HG03025 (cell line): ENCODE results near the gene NGDN.
"Not testable (repeated sequence)": the region's sequence is repeated elsewhere in the genome, so short reads cannot be mapped to it uniquely, and the experiment has no call there.

Experiments
- ATAC-seq: cut with Tn5 transposase; IDR thresholded peaks from one replicate; pipeline ENCODE4 v1.9.1; 2021; ENCODE audit warnings: mild to moderate bottlenecking, moderate library complexity; ENCODE audit not compliant: unreplicated experiment, low FRiP score

NGDN gene

GRCh38 chr14:23469127-23469905 lies at the start of gene NGDN:
TSS of gene NGDN (plus strand) at chr14:23469703. CDS start at chr14:23469716, 13 bp downstream.
- peak; percentile 89 for ATAC-seq

GRCh38 chr14:23421594-23421993 lies 47.9 kb upstream of the NGDN start:
- no peak for ATAC-seq

- ATAC-seq: no peak
Measured at GRCh38 chr14:23423657-23424056, 45.8 kb upstream of the NGDN start.

DNA sequence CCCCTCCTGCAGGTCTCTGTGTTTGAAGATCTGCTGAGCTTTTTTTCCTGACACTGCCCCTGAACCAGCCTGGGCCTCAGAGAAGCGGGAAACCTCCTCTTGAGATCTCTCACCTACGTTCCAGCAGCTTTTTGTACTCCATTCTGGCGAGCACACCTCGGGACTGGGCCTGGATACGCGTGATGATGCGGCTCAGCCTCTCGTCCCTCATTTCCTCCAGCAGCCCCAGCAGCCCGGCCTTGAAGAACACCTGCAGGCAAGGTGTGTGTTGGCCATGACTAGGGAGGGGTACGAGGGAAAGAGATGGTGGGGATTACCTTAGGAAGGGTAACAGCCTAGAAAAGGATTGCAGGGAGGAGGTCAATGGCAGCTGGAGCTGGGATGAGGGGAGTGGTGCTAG lies 44.3 kb upstream of the NGDN start:
- no peak for ATAC-seq

DNA sequence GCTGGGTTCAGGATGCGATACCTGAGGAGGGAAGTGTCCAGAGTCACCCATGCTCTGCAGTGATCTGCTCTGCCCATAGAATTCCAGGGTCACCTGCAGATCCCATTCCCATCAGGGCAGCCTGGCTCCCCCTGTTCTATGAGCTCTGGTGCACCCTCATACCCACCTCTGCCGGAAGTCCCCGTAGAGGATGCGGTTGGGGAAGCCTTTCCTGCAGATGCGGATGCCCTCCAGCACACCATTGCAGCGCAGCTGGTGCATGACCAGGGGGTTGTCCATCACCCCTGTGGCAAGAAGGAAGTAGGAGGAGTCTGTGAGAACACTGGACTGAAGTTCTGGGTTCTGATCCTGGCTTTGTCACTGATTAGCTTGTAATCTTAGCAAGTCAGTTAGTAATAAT lies 43.7 kb upstream of the NGDN start:
- not testable (repeated sequence) for ATAC-seq

GRCh38 chr14:23428686-23429495 lies 40.6 kb upstream of the NGDN start:
- ATAC-seq: no peak

- ATAC-seq: no peak
Measured at GRCh38 chr14:23430016-23430722, 39.3 kb upstream of the NGDN start.

DNA sequence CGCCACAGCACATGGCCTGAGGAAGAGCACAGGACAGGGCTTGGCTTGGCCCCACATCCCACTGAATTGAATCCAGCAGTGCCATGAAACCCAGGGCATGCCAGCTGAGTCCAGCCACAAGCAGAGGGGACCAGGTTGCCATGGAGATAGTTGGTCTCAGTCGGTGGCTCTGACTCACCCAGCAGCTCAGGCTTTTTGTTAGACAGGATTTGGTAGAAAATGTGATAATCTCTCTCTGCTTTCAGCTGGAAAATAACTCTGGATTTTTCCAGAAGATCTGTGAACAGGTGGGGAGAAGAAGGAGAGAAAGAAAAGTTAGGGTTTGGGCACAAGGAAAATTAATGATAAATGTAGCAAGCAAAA lies 38.8 kb upstream of the NGDN start:
- no peak for ATAC-seq

- no peak for ATAC-seq
Measured at GRCh38 chr14:23431486-23431885, 38.0 kb upstream of the NGDN start.

- no peak for ATAC-seq
Measured at GRCh38 chr14:23432102-23432925, 37.2 kb upstream of the NGDN start.

DNA sequence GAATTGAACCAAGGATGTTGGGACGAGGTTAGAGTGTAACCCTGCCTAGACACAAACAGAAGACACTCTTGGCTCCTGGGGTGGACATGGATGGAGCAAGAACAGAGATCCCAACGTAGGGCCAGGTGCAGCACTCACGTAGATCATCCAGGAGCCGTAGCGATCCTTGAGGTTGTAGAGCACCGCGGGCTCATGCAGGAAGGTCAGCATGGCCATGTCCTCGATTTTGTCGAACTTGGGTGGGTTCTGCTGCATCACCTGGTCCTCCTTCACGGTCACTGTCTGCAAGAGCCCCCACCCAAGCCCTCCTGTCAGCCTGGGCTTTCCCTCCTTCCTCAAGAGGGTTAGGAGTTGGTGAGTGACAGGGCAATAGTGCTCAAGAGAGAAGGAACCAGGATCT lies 36.6 kb upstream of the NGDN start:
- no peak for ATAC-seq

GRCh38 chr14:23433457-23433856 lies 36.0 kb upstream of the NGDN start:
- ATAC-seq: no peak

GRCh38 chr14:23434488-23435222 lies 34.8 kb upstream of the NGDN start:
- no peak for ATAC-seq

DNA sequence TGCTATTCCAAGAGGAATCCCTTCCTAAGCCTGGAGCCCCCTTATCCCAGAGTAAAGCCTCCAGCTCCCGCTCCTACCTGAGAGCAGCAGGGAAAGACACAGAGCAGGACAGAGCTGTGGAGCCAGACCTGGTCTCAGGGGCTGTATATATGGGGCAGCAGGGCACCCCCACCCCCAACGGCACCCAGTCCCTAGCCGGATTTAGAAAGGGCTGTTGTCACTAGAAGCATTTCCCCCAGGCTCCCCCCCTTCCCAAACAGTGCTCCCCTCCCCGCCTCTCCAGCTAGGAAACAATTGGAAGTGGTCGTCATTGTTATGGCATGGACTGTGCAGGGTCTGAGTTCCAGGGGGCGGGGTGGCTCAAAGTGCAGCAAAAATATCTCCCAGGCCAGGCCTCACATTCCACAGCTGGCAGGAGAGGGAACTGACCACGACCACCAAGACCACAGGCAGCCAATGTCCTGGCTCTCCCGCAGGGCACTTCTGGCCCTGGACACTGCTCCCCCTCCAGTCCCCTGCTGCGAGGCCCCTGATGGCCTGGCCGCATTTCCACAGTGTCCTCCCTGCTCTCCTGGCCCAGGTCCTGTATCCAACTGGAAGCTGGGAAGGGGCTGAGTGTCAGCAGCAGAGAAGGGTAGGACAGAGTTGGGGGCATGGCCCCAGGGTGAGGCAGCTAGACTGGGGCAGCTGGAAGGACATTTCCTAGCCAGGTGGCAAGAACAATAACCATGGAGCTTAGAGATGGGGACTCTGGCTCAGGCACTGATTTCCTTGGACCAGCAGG lies 33.8 kb upstream of the NGDN start, which contains the start of gene MYH7:
MYH7 (minus strand) TSS at position 118 of the 784 bp plus-strand sequence. CDS start 1,928 bp downstream, outside the sequence.
- no peak for ATAC-seq

DNA sequence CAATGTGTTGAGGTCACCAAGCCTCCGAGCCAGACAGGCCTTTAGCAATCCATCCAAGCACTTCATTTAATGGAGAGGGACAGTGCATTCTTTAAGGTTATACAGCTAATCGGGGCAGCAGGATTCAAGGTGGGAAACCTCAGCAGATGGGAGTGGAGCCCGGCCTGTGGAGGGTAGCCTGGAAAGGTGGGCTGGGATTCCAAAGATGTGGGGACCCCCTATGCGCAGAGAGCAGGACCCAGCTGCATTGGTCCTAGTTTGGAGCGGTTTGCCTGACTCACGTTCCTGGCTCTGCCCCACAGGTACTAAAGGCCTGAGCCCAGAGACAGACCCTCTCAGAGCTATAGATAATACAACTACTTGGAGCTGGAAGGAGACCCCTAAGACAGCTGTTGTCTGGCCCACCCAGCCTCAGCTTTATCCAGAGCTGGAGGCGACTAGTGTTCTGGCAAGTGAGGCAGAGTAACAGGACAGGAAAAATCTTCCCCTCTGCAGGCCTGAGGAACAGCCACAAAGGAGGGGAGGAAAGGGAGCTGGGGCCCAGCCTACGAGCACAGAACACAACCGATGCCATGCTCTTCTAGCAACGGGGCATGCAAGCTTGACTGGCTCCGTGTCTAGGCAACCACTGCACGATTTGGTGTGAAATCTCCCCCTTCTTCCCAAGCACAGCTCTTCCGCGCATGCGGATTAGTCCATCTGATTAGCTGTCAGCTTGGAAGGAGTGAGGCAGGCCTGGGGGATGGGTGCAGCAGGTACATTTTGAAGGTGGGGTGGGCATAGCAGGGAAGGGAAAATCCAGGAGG lies 33.0 kb upstream of the NGDN start:
- no peak for ATAC-seq

DNA sequence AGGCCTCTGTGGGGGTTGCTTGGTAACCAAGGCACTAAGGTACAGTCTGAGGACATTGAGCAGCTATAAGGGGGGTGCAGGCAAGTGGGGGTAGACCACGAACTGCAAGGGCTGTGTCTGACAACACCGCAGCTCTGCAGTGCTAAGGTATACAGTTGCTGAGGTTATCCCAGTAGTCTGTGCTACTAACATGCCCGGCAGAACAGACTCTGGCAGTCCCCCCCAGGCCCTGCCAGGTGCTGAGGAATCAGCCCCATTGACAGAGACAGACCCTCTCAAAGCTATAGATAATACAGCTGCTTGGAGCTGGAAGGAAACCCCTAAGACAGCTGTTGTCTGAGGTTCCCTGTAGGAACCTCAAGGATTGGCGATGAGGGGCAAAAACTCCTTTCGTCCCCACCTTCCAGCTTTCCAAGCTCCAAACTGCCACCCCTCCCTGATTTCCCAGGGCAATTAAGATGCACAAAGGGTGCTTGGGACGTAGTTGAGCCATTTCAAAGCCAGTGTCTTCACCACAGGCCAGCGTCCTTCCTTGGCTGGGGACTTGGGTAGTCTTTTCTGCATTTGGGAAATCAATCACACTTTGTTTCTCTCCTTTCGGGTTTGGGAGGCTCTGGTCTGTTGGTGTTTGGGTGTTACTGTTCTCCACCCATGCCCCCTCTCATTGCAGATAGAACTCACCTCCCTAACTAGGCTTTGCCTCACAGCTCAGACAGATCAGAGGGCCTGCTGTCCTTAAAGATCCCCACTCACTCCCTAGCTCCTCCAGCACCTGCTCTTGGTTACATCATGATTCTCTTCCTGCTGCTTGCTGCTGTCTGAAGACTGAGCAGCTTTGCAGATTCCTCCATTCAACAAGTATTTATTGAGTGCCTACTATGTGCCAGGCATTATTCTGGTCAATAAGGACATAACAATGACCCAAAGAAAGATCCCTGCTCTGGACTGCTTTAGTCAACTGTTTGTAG lies 32.1 kb upstream of the NGDN start:
- no peak for ATAC-seq
